DMS79 treated with DMSO at 0.1 percent for 48 hours (cell line): ENCODE results near the gene SPSB1.

Experiments used
- DNase-seq: peaks from one replicate; lab custom pipeline; 2025; lab: John Stamatoyannopoulos, UW

The SPSB1 gene

DNA sequence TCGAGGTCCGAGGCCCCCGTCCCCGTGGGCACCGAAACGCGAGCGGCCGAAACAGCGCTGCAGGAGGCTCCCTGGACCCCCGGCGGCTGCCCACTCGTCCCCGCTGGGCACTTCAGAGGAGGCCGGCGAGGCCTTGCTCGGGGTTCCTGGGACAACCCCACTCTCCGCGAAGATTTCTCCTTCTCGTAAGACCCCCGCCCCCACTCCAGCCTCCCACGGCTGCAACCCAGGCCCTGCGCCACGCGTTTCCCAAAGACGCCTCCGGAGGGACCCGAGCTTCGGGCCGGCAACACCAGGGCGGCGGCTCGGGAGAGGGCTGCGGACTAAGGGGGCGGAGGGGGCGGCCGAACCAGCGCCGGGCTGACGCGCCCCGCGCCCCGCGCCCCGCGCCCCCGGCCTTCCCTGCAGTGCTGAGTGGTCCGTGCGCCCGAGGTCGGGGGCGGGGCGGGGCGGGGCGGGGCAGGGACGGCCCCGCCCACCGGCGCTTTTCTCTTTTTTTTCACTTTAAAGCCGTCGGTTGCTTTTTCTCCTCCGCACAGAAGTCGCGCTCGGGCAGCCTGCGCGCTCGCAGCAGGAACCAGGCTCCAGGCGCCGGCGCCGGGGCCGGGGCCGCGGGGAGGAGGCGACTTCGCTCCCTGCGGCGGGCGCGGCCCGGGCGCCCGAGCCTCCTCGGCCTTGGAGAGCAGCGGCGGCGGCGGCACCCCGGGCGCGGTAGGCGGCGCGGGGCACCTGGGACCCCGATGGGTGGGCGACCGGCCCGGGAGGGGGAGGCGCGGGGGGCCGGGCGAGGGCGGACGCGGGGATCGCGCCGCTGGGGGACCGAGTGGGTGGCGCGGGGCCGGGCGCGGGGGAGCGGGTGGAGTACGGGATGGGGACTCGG, at the start of gene SPSB1:
Gene SPSB1 (plus strand): TSS at position 534 of the 880 bp plus-strand sequence. CDS start 62,998 bp downstream, outside the sequence.
- peak; percentile 56 for DNase-seq

DNA sequence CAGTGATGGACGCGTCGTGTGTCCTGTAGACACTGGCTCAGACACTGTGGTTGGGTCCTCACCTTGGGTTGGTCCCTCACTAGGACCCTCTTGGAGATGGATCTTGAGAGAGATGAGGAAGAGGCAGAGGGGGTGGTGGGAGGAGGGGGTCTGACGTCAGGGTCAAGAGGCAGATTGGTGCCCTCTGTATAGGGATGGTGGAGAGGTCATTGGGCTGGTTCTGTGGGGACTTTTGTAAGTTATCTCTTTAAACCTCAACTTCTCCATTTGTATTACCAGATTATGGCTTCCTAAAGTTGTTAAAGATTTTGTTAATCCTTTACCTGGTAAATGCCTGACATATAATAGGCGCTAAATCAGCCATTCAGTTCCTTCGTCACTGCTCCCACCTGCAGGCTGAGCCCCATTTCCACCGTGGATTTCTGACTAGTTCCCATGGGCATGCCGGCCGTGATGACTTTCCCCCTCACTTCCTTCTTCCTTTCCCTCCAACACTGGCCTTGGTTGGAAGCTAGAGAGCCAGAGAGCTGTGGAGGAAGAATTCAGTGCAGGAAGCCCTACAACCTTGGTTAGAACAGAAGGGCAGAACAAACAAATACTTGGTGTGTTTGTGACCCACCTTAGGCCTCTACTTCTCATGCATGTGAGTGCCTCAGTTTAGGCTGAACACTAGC, 49.5 kb upstream of the SPSB1 start:
- no peak for DNase-seq

DNA sequence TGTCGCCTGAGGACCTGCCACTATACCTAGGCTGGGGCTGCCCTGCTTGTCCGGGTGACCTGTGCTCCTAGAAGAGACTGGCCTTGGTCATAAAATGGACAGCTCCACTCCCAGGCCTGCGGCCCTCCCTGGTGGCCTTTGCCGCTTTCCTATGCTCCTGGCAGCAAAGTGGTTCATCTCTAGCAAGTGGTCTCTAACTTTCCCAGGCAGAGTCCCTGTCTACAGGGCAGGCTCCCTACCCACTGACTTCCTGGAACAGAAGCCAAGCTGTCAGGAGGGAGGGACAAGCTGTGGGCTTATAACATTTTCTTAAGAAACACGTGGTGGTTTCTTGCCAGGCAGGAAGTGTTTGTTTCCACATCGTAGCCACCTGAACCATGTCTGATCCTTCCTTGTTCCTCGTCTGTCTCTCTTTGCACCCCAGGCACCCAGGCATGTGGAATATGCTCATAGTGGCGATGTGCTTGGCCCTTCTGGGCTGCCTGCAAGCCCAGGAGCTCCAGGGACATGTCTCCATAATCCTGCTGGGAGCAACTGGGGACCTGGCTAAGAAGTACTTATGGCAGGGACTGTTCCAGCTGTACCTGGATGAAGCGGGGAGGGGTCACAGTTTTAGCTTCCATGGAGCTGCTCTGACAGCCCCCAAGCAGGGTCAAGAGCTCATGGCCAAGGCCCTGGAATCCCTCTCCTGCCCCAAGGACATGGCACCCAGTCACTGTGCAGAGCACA, 48.0 kb upstream of the SPSB1 start:
- no peak for DNase-seq

DNA sequence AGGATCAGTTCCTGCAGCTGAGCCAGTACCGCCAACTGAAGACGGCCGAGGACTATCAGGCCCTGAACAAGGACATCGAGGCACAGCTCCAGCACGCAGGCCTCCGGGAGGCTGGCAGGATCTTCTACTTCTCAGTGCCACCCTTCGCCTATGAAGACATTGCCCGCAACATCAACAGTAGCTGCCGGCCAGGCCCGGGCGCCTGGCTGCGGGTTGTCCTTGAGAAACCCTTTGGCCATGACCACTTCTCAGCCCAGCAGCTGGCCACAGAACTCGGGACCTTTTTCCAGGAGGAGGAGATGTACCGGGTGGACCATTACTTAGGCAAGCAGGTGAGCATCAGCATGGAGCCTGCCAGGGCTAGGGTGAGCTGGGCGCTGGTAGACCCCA, 47.5 kb upstream of the SPSB1 start:
- DNase-seq, result no peak

DNA sequence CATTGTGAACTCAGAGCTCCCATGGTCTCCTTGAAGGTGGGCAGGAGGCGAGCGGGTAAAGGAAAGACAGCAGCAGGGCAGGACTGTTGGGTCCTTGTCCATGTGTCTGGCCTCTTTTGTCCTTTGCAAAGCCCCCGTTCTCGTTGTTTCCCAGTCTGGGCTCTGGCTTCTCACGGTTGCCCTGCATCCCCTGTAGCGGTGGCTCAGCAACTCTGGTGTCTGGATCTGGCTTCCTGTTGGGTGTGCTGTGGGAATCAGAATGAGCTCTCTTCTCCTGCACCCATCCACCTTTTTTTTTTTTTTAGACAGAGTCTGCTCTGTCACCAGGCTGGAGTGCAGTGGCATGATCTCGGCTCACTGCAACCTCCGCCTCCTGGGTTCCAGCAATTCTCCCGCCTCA, 47.0 kb upstream of the SPSB1 start:
- DNase-seq, result no peak

DNA sequence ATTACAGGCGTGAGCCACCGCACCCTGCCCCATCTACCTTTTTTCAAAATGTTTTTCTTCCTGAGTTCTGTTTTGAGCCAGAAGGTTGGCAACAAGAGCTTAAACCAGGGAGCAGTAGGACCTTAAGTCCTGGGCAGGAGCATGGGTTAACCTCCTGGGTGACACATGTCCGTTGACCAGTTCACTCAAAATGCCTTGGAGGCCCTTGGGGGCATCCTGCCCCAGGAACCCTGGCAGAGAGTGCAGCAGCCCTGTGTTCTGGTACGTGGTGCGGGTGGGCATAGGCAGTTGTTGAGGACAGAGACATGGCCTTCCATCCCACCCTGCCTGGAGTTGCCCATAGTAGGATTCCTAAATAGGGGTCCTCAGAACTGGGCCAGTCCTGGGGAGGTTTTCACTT, 46.5 kb upstream of the SPSB1 start:
- DNase-seq, result no peak

DNA sequence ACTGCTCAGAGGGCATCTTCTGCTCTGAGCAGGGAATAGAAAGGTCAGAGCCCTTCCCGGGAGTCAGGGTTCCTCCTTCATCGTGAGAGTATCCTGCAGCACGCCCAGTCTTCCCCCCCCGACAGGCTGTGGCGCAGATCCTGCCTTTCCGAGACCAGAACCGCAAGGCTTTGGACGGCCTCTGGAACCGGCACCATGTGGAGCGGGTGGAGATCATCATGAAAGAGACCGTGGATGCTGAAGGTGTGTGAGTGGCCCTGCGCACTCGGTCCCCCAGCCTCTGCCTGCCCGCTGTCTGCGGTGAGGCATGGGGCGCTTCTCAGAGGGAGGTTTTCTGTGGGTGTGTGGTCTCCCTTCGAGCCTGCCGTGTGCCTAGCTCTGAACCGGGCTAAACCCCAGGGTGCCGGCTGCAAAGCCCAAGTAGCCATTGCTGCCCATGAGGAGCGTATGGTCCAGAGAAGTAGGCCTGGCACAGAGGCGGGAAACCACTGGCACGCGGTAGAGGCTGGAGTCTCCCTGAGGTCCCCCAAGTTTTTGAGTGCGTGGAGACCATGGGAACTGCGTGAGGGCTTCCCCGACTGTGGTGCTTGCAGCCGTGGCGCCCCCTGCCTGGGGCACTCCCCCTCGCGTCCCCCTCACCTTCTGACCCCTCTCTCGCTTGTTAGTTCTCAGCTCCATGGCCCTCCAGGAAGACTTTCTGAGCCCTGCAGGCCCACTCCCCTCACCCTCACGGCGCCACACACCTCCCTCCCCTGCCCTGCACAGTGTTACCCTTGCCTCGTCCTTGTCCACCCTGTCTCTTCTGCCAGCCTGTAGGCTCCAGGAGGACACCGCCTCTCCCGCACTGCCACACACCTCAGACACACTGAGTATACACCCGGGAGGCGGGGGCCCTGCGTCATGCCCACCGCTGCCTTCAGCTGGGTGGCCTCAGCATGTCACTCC, 45.6 kb upstream of the SPSB1 start:
- no peak for DNase-seq

DNA sequence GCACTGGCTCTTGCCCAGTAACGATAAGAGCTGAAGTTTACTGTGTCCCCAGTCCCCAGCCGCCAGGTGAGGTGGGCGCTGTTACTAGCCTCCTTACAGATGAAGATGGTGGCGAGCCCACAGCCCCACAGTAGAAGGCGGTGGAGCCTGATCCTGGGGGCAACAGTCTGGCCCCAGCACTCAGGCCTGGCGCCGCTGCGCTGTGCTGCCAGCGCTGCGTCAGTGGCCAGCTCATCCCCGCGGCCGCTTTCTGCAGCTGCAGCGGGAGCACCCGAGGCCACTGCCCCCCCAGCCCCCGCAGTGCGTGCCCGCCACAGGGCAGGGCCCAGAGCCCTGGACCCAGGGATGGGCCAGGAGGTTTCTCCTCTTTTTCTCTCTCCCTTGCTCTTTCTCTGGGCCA, 44.8 kb upstream of the SPSB1 start:
- no peak for DNase-seq

DNA sequence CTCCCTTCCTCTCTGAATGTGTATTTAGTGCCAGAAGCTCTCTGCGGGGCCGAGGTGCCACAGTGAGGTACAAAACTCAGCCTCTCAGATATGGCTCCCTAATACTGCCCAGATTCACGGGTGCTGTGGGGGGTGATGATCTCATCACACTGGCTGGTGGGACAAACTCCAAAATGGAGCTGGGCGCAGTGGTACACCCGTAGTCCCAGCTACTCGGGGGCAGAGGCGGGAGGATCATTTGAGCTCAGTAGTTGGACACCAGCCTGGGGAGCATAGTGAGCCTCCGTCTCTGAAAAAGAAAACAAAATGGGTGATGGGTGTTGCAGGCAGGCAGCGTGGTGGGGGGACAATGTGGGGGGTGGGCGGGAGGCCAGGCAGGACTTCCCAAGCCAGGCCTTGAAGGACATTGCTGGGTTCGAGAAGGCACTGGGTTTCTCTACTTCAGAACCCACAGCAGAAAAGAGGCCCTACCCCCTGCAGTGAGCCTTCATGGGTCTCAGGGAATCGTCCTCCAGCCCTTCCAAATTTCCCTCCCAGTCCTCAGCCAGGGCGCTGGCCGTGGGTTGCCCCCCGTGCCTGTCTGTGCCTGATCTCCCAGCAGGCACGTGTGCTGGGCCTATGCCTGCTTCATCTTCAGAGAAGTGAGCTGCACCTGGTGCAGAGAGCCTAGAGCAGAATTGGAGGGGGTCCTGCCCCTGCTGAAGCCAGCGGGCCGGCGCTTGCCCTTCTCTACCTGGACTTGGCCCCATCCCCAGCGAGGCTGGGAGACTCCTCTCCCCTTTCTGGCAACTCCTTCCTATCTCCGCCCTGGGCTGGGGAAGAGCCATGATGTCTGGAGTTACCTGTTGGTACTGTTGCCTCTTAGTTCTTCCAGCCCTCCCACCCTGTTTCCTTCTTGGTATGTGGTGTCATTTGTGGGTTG, 44.1 kb upstream of the SPSB1 start:
- DNase-seq, result no peak

DNA sequence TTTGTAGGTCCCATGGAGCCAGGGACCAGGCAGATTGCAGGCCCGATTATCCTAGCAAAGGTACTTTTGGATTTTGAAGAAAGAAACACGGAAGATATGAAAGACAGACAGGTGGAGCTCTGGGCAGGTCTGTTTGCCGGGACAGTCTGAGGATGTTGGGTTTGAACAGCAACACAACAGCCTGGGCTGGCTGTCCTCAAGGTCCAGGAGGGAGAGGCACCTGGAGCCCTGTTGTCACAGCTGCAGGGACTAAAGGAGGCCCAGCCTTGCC, 43.5 kb upstream of the SPSB1 start:
- no peak for DNase-seq

DNA sequence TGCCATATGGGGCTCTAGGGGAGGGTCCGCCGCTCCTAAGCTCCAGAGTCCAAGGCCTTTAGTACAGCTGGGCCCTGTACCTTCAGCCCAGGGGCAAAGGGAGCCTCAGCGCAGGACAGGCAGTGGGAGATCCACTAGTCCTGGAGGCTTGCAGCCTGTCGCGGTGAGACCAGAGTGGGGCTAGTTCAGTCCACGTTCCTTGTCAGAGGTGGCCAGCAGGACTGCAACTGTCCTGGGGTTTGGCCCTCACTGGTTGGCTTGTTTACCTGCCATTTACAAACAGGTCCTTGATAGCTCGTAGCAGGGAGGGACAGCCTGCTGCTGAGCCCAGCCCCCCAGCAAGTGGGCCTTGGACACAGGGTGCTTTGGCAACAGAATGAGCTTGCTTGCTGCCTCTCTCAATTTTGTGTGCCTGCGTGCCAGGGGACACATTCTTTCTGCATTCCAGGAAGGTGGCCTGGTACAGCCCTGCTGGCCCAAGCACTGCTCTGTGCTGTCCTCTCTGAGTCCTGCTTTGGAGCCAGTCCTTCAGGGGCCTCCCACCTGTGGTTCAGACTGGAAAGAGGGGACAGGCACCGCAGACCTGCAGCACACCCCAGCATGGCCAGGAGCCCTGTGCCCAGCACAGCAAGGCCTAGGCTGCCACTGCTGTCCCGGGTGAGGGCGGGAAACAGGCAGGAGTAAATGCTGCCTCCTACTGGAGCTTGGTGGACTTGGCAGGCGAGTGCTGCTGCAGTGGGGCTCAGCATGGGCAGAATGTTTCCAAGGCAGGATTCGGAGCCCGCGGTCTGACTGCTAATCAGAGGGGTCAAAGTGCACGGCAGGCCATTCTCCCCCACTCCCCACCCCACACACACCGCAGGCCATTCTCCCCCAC, 42.9 kb upstream of the SPSB1 start:
- DNase-seq, result no peak

DNA sequence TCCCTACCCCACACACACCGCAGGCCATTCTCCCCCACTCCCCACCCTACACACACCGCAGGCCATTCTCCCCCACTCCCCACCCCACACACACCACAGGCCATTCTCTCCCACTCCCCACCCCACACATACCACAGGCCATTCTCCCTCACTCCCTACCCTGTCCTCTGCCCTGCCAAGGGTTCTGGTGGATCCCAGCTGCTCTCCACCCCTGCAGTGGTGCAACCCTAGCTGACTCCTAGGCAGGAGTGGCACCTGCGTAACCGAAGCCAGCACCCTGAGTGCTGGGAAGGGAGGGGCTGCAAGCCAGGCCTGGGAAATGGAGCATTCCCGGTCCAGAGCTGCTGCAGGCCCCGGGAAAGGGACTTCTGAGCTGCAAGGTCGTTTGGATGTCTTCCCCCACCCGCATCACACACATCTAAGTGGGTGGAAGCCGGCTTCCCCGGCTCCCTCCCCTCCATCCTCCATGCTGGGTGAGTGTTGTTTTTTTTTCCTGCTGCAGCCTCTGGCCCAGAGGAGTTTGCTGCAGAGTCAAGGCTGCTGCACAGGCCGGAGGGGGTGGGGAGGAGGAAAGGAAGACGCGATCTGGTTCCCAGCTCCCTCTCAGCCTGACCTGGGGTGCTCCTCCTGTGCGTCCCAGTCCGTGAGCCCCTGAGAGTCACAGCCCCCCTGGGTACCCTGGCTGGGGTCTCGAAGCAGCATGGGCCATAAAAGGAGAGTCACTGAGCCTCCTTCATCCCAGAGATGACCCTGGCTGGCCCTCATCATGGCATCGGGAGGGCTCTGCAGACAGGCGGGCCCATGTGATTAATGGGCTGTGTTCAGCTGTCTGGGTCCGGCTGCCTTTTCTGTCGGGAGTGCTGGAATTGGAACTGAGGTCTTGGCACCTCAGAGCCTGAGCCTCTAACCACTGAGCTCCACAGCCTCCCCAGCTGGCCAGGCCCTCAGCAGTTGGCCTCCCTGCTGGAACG, 42.0 kb upstream of the SPSB1 start:
- DNase-seq, result no peak

DNA sequence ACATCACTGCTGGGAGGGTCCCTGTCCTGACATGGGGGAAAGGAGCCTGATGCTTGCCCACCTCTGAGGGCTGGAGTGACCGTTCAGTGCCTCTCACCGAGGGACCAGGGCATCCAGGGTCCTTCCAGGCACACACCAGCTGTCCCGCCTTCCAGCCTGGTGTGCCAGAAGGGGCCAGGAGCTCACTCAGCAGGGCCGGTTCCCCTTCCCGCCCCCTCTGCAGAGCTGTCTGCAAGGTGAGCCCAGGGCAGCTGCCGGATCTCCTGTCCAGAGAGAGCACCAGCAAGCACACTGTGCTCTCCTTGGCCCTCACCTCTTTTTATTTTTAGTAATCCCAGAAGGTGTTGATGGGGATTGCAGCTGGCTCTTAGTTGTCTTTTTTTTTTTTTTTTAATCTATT, 41.2 kb upstream of the SPSB1 start:
- no peak for DNase-seq

DNA sequence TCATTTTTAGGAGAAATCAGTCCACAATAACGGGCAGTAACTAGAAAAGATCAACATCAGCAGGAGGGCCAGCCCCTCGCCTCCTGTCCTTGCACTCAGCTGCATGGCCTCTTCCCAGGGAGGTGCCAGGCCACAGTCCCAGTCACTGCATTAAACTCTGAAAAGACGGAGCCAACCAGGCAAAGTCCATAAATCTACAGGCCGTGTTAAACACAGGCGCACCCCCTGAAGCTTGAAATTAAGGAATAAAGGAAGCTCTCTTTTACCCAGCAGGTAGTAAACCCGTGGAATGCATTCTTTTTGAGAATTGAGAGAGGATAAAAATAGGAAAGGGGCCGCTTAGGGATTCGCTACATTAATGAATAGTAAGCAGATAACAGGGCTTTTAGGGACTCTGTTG, 39.7 kb upstream of the SPSB1 start:
- DNase-seq, result no peak

DNA sequence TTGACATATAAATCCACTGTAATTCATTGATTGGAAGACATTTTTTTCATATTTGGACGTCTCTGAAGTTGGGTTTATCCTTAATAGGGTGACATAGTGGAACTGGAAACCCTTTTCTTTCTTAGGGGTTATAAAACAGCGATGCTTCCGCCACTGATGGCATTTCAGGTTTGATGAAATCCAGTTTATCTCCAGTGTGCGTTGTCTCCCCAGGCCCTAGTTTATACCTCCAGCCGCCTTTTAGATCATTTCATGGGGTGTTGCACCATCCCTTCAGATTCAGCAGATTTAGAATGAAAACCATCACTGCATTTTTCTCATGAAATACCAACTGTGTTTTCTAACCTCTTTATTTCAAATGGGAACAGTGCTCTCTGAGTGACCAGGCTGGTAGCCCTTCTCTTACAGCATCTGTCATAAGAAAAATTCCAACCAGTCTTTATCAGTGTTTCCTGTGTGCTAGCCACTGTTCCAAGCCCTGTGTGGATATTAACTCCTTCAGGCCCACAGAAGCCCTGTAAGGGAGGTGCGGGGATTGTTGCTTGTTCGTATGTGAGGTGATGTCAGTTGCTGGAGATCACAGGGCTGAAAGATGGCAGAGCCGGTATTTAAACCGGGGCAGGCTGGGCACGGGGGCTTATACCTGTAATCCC, 39.1 kb upstream of the SPSB1 start:
- DNase-seq, result no peak

DNA sequence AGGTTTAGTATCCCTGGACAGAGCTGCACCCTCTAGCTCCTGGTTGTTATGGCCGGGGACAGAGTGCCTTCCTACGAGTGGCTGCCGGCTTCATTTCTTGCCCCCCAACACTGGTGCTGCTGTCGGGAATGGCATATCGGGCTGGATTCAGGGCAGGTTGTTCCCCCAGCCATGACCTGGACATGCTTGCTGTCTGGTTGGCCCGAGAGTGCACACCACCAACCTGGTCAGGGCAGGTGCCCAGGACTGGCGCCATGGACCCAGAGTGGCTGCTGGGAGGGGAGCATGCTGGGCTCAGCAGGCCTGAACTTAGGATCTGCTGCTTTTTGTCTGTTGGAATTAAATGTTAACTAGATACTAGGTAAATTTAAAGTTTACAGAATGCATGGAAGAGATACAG, 36.4 kb upstream of the SPSB1 start:
- DNase-seq, result no peak

DNA sequence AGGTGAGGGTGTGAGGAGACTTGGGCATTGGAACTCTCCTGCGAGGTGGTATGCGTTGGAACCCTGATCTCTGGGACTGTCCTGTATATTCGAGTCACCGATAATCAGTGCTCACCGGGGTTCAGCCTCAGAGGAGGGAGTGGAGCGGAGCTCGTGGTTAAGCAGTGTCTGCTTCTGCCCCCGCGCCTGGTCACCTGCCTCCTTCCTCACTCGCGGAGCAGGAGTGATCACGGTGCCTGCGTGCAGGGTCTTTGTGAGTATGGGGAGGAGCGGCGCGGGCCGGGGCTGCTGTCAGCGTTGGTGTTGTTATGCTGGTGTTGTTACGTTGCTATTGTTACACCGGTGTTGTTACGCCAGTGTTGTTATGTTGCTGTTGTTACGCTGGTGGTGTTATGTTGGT, 34.8 kb upstream of the SPSB1 start:
- no peak for DNase-seq

DNA sequence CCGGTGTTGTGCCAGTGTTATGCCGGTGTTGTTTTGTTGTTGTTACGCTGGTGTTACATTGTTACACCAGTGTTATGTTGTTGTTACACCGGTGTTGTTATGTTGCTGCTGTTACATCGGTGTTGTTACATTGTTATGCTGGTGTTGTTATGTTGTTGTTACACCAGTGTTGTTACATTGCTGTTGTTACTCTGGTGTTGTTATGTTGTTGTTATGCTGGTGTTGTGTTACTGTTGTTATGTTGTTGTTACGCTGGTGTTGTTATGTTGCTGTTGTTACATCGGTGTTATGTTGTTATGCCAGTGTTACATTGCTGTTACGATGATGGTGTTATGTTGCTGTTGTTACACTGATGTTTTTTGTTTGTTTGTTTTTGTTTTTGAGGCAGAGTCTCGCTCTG, 34.1 kb upstream of the SPSB1 start:
- DNase-seq, result no peak
